ENCODE data around the gene NPTX1.

GRCh38 chr17:80492343-80493136, 16.1 kb upstream of the NPTX1 start:
- no peak for TF ChIP-seq EZH2 (IDR thresholded peaks at IDR 0.05; ENCODE audit: borderline replicate concordance, low read depth, low read length, severe bottlenecking)
- no peak for TF ChIP-seq CTCF (IDR thresholded peaks at IDR 0.05; ENCODE audit: borderline replicate concordance, extremely low read depth, low read length, poor library complexity, severe bottlenecking)
